Mesenteric fat pad (tissue), 1 donor: ENCODE results near the gene NPHP4. TPM values are rescaled to one million over a fixed set of nuclear protein-coding genes. Genes with fewer than 3 reads are reported as not detected.

Source experiments
- DNase-seq: peaks from one replicate; pipeline ENCODE4 v3.0.0-alpha.2; 2020; ENCODE audit warnings: low spot score
- total RNA-seq: library from RNA; stranded (reverse); fragmentation: NEBNext Ultra II Directional; extraction: Animal tissue kit (Norgen Biotek cat#: 25700); gene quantifications from one replicate; pipeline ENCODE4 v1.2.1, GENCODE V29; 2021
- donor health status: DM: yes; HTN: yes; CAD: no.

NPHP4 gene
- total RNA-seq, 1 donor from 2014 or later = 37.6 TPM

- DNase-seq = no peak
Measured at GRCh38 chr1:5882367-5883128, 109.7 kb downstream of the NPHP4 start.

GRCh38 chr1:5881526-5882222 is 110.6 kb downstream of the NPHP4 start:
- no peak for DNase-seq

GRCh38 chr1:5880630-5881405 is 111.4 kb downstream of the NPHP4 start:
- no peak for DNase-seq

GRCh38 chr1:5879421-5879820 is 112.8 kb downstream of the NPHP4 start:
- no peak for DNase-seq

GRCh38 chr1:5878971-5879370 is 113.3 kb downstream of the NPHP4 start:
- no peak for DNase-seq

- DNase-seq = no peak
Measured at GRCh38 chr1:5877683-5878530, 114.3 kb downstream of the NPHP4 start.

GRCh38 chr1:5877001-5877400 is 115.2 kb downstream of the NPHP4 start:
- DNase-seq = no peak

GRCh38 chr1:5876094-5876650 is 116.1 kb downstream of the NPHP4 start:
- no peak for DNase-seq

- DNase-seq = no peak
Measured at GRCh38 chr1:5875345-5875910, 116.8 kb downstream of the NPHP4 start.

- DNase-seq = no peak
Measured at GRCh38 chr1:5874416-5875110, 117.7 kb downstream of the NPHP4 start.

GRCh38 chr1:5873556-5873955 is 118.7 kb downstream of the NPHP4 start:
- no peak for DNase-seq

- no peak for DNase-seq
Measured at GRCh38 chr1:5872886-5873285, 119.3 kb downstream of the NPHP4 start.

GRCh38 chr1:5868931-5869500 is 123.2 kb downstream of the NPHP4 start:
- no peak for DNase-seq

GRCh38 chr1:5865774-5866173 is 126.5 kb downstream of the NPHP4 start:
- no peak for DNase-seq

GRCh38 chr1:5865056-5865455 is 127.2 kb downstream of the NPHP4 start:
- no peak for DNase-seq

- no peak for DNase-seq
Measured at GRCh38 chr1:5864256-5864655, 128.0 kb downstream of the NPHP4 start.

- no peak for DNase-seq
Measured at GRCh38 chr1:5863238-5863637, 129.0 kb downstream of the NPHP4 start.

GRCh38 chr1:5861871-5862825 is 130.1 kb downstream of the NPHP4 start:
- DNase-seq = no peak
